Calu3 (cell line): ENCODE results near the gene PRL. TPM values are rescaled to one million over a fixed set of nuclear protein-coding genes. Genes with fewer than 3 reads are reported as not detected.

ENCODE experiments used
- Bru-seq: library from RNA; stranded (reverse); fragments of 400-500 nt; gene quantifications from one replicate; lab custom pipeline; 2021; lab: Mats Ljungman, UMichigan
- BruChase-seq, 2 experiments: library from RNA; stranded (reverse); fragments of 400-500 nt; gene quantifications; one replicate each; lab custom pipeline; 2021; lab: Mats Ljungman, UMichigan
- BruUV-seq: library from RNA; stranded (reverse); fragments of 400-500 nt; replicated peaks from 2 replicates; lab custom pipeline; 2021; lab: Mats Ljungman, UMichigan
- CTCF ChIA-PET: fragments of 300-600 bp; sonication (Branson Sonifier 250); formaldehyde crosslinking; loops from one replicate; lab custom pipeline; 2022; ENCODE audit warnings: antibody characterized with exemption; lab: Charles Lee
- DNase-seq: peaks from one replicate; pipeline ENCODE4 v3.0.0; 2022
- H3K27ac Mint-ChIP-seq: one replicate; pipeline ENCODE4 v1.8.0; 2022; ENCODE audit warnings: mixed read lengths; ENCODE audit not compliant: unreplicated experiment
- H3K27me3 Mint-ChIP-seq: one replicate; pipeline ENCODE4 v1.8.0; 2022; ENCODE audit warnings: mixed read lengths; ENCODE audit not compliant: unreplicated experiment
- H3K36me3 Mint-ChIP-seq: one replicate; pipeline ENCODE4 v1.8.0; 2022; ENCODE audit warnings: mild to moderate bottlenecking, moderate library complexity, mixed read lengths; ENCODE audit not compliant: insufficient read depth, unreplicated experiment
- H3K4me1 Mint-ChIP-seq: one replicate; pipeline ENCODE4 v1.8.0; 2022; ENCODE audit warnings: mild to moderate bottlenecking, low read depth, mixed read lengths; ENCODE audit not compliant: unreplicated experiment
- H3K4me3 Mint-ChIP-seq: one replicate; pipeline ENCODE4 v1.8.0; 2022; ENCODE audit warnings: mild to moderate bottlenecking, low read depth, moderate library complexity, mixed read lengths; ENCODE audit not compliant: unreplicated experiment
- H3K9me3 Mint-ChIP-seq: one replicate; pipeline ENCODE4 v1.8.0; 2022; ENCODE audit warnings: low read depth, mixed read lengths; ENCODE audit not compliant: unreplicated experiment
- CTCF ChIP-seq: fragments of 200-600 bp; IDR thresholded peaks from one replicate; pipeline ENCODE4 v1.8.0; 2022; ENCODE audit warnings: antibody characterized with exemption; ENCODE audit not compliant: unreplicated experiment
- intact Hi-C: fragments of 100-400 bp; cut with micrococcal nuclease; formaldehyde crosslinking; loops from one replicate; pipeline ENCODE4 v1.10.0; 2022; ENCODE audit not compliant: unreplicated experiment
- long read RNA-seq: library from polyadenylated mRNA; stranded (forward); transcript quantifications from one replicate; pipeline ENCODE4 v2.0.0, GENCODE V29; 2022
- total RNA-seq: library from RNA; stranded (reverse); gene quantifications from 2 replicates; pipeline ENCODE4 v1.2.3, GENCODE V29; 2022

Gene PRL
- total RNA-seq = not detected in 2 replicates
- Bru-seq, nascent RNA = not detected
- BruChase-seq, experiment 1, labeled RNA remaining after a 6-hour chase = not detected
- not detected for BruChase-seq, experiment 2, labeled RNA remaining after a 2-hour chase
- long read RNA-seq = 0 reads

- DNase-seq = no peak
- no peaks in the 10 kb centered on the region for H3K4me1 Mint-ChIP-seq
- H3K27ac Mint-ChIP-seq = no peak within 1 kb of the TSS
- no peaks in the 10 kb centered on the region for H3K36me3 Mint-ChIP-seq
- H3K9me3 Mint-ChIP-seq = no peaks in the 10 kb centered on the region
- no TSS peak for BruUV-seq
- no peaks in the 10 kb centered on the region for H3K27me3 Mint-ChIP-seq
- TF ChIP-seq CTCF = no peak
- CTCF ChIA-PET = no interaction called here
- no peak within 1 kb of the TSS for H3K4me3 Mint-ChIP-seq
- intact Hi-C loops = no loop called here
These were observed at the start of gene PRL for GRCh38 chr6:22296936-22297335. TSS of gene PRL (minus strand) at chr6:22297036. CDS start at chr6:22296982, 54 bp downstream.

GRCh38 chr6:22343864-22344263, 47.0 kb upstream of the PRL start:
- Mint-ChIP-seq H3K27ac (no peak overlapping the region), H3K4me1 (no peaks in the 10 kb centered on the region), H3K36me3 (no peaks in the 10 kb centered on the region), H3K27me3 (no peaks in the 10 kb centered on the region), H3K9me3 (peaks cover 7% of the 10 kb centered on the region), H3K4me3 (no peak overlapping the region)
- CTCF ChIA-PET = no interaction called here
- no peak for DNase-seq
- intact Hi-C loops = no loop called here
- peak; percentile 24 for TF ChIP-seq CTCF
- no TSS peak for BruUV-seq

- DNase-seq = no peak
- no peak overlapping the region for H3K27ac Mint-ChIP-seq
- H3K9me3 Mint-ChIP-seq = peaks cover 5% of the 10 kb centered on the region
- H3K4me1 Mint-ChIP-seq = no peaks in the 10 kb centered on the region
- CTCF ChIA-PET = interaction anchor here (1.1 kb wide), 1 partner anchor 29 kb away, joined by 6 read pairs; no protein-coding TSS in a partner anchor
- no peak for TF ChIP-seq CTCF
- intact Hi-C loops = loop anchor here (10.0 kb wide), 1 partner anchor 490 kb away; no protein-coding TSS in a partner anchor
- H3K4me3 Mint-ChIP-seq = no peak overlapping the region
- H3K36me3 Mint-ChIP-seq = no peaks in the 10 kb centered on the region
- no peaks in the 10 kb centered on the region for H3K27me3 Mint-ChIP-seq
- no TSS peak for BruUV-seq
These were observed 37.9 kb upstream of the PRL start for GRCh38 chr6:22334778-22335177.

- no peak overlapping the region for H3K4me3 Mint-ChIP-seq
- peaks cover 7% of the 10 kb centered on the region for H3K9me3 Mint-ChIP-seq
- TF ChIP-seq CTCF = no peak
- DNase-seq = no peak
- no TSS peak for BruUV-seq
- no peaks in the 10 kb centered on the region for H3K4me1 Mint-ChIP-seq
- intact Hi-C loops = loop anchor here (10.0 kb wide), 1 partner anchor 491 kb away; no protein-coding TSS in a partner anchor
- no peaks in the 10 kb centered on the region for H3K36me3 Mint-ChIP-seq
- H3K27me3 Mint-ChIP-seq = no peaks in the 10 kb centered on the region
- CTCF ChIA-PET = no interaction called here
- H3K27ac Mint-ChIP-seq = no peak overlapping the region
These were observed 37.0 kb upstream of the PRL start for GRCh38 chr6:22333802-22334201.
